ENCODE measurements around the gene PRSS22. TPM values are rescaled to one million over a fixed set of nuclear protein-coding genes. Genes with fewer than 3 reads are reported as not detected.

Gene PRSS22
- total RNA-seq, 6 experiments from 2014 or later, result not detected

DNA sequence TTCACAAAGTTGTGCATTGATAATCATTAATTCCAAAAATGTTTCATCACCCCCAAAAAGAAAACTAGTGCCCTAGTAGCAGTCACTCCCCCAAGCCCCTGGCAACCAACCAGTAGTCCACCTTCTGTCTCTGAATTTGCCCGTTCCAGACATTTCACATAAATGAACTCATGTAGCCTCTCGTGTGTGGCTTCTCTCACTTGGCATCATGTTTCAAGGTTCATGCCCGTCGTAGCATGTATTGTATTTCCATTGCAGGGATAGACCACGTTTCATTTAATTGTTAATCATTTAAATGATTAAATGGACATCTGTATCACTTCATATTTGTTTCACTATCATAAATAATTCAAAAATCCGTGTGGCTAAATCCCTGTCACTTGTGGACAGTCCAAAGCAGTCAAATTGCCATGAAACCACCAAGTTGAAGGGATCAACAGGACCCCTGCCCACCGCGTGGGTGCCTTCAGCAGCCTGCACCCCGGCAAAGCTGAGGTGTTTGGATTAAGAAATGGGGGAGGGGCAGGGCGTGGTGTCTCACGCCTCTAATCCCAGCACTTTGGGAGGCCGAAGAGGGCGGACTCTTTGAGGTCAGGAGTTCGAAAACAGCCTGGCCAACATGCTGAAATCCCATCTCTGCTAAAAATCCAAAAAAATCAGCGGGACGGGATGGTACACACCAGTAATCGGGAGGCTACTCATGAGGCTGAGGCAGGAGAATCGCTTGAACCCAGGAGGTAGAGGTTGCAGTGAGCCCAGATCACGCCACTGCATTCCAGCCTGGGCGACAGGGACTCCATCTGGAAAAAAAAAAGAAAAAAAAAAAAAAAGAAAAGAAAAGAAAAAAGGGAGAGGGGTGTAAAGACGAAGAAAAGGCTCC is 16.3 kb upstream of the PRSS22 start:
- TF ChIP-seq, protein P1, sequence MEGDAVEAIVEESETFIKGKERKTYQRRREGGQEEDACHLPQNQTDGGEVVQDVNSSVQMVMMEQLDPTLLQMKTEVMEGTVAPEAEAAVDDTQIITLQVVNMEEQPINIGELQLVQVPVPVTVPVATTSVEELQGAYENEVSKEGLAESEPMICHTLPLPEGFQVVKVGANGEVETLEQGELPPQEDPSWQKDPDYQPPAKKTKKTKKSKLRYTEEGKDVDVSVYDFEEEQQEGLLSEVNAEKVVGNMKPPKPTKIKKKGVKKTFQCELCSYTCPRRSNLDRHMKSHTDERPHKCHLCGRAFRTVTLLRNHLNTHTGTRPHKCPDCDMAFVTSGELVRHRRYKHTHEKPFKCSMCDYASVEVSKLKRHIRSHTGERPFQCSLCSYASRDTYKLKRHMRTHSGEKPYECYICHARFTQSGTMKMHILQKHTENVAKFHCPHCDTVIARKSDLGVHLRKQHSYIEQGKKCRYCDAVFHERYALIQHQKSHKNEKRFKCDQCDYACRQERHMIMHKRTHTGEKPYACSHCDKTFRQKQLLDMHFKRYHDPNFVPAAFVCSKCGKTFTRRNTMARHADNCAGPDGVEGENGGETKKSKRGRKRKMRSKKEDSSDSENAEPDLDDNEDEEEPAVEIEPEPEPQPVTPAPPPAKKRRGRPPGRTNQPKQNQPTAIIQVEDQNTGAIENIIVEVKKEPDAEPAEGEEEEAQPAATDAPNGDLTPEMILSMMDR (IDR thresholded peaks at IDR 0.05), result no peak
- no peak for DNase-seq
- Mint-ChIP-seq H3K4me3 (peak overlapping the region; percentile 15; the same call in 1 of the 2 replicates), H3K27ac (no peak overlapping the region), H3K4me1 (ENCODE audit: low read depth) (peaks cover 12% of the 10 kb centered on the region; the same call in 1 of the 2 replicates), H3K27me3 (ENCODE audit: insufficient read depth) (peaks cover 12% of the 10 kb centered on the region), H3K9me3 (no peaks in the 10 kb centered on the region), H3K36me3 (ENCODE audit: low read depth) (no peaks in the 10 kb centered on the region)

DNA sequence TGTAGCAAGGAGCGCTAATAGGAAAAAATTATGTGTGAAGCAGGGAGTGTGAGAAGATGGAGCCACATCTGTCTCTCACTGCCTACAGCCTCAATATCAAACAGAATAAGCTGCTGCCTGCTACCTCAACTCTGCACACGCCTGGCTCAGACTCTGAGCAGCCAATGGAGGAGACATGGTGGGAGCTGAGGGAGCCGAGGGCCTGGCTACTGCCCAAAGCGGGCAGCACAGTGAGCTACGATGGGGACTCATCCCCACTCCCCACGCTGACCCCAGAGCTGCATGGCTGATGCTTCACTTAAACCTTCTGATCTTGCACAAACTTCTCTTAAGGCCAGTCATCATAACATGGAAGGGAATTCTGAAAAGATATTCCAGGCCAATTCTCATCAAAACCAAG is 14.0 kb upstream of the PRSS22 start:
- no peaks in the 10 kb centered on the region for H3K36me3 Mint-ChIP-seq (ENCODE audit: low read depth)
- TF ChIP-seq, protein P1 (IDR thresholded peaks at IDR 0.05), result no peak
- no peak for DNase-seq
- H3K4me1 Mint-ChIP-seq (ENCODE audit: low read depth), result peaks cover 20% of the 10 kb centered on the region
- no peak overlapping the region for H3K27ac Mint-ChIP-seq
- peaks cover 14% of the 10 kb centered on the region; the same call in 1 of the 2 replicates for H3K27me3 Mint-ChIP-seq (ENCODE audit: insufficient read depth)
- H3K9me3 Mint-ChIP-seq, result no peaks in the 10 kb centered on the region
- no peak overlapping the region for H3K4me3 Mint-ChIP-seq

DNA sequence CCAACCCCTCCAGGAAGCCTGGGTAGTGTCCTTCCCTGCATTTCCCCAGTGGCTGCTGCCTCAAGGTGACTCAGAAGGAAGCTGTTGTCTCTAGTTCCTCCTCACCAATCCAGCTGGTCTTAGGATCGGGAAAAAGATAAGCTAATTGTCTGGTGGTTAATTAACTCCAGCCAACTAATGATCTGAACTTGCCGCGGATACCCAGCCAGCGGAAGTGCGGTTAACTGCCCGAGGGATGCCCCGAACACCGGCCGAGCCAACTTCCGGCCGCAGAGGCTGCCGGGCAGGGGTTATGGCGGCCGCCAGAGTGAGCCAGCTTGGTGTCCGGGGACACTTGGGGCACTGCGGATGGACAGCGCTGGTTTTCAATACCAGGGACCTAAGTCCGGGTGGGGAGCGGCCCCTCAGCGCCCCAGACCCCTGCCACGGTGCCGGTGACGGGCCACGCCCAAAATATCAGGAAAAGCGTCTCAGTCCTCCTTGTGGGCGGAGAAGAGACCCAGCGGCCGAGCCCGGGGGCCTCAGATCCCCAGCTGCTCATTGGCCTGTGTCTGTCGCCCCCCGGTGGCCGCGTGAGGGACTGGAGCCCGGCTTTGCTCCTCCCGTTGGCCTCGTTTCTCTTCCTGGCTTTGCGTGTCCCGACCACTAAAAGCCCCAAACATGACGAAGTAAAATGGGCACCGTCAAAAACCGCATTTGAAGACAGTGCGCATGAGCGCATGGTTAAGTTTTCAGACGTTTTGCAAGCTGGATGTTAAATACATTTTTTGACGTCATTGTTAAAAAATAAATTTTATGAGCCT is 10.2 kb upstream of the PRSS22 start:
- DNase-seq, result peak; percentile 93
- H3K27me3 Mint-ChIP-seq (ENCODE audit: insufficient read depth), result peaks cover 6% of the 10 kb centered on the region; the same call in 1 of the 2 replicates
- H3K4me1 Mint-ChIP-seq (ENCODE audit: low read depth), result peaks cover 19% of the 10 kb centered on the region
- TF ChIP-seq, protein P1 (IDR thresholded peaks at IDR 0.05), result peak; percentile 99
- H3K4me3 Mint-ChIP-seq, result peak overlapping the region; percentile 90
- no peaks in the 10 kb centered on the region for H3K36me3 Mint-ChIP-seq (ENCODE audit: low read depth)
- no peaks in the 10 kb centered on the region for H3K9me3 Mint-ChIP-seq
- H3K27ac Mint-ChIP-seq, result peak overlapping the region; percentile 98

DNA sequence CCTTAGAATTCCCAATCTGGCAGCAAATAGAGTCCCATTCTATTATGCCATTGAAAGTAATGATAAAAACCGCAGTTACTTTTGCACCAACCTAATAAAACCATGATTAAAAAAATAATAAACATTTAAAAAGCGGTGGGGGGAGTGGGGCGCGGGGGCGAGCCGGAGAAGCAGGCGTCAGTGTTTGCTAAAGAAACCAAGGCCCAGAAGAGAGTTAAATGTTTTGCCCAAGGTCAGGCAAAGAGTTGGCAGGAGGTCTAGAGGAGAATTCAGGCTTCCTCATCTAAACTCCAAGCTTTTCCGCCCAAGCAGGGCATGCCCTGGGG is 9.7 kb upstream of the PRSS22 start:
- Mint-ChIP-seq H3K36me3 (ENCODE audit: low read depth) (no peaks in the 10 kb centered on the region), H3K9me3 (no peaks in the 10 kb centered on the region), H3K4me1 (ENCODE audit: low read depth) (peaks cover 14% of the 10 kb centered on the region), H3K27me3 (ENCODE audit: insufficient read depth) (peaks cover 6% of the 10 kb centered on the region; the same call in 1 of the 2 replicates), H3K4me3 (peak overlapping the region; percentile 90), H3K27ac (peak overlapping the region; percentile 98)
- TF ChIP-seq, protein P1 (IDR thresholded peaks at IDR 0.05), result no peak
- DNase-seq, result no peak

DNA sequence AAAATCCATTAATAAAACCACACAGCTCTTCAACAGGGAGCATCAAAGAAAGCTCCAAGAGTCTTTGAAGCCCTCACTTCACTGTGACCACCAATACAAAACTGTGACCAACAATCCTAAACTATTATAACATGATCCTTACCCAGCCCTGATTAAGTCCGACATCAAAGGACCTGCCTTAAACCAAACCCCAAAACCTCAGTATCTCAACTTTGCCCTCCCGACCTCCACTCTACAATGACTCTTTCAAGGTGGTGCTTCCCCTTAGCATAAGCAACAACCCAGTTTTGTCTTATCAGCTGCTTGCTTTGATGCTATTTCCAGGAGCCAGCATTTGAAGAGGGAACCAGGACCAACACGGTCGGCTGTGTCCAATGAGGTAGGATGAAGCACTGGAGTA is 8.5 kb upstream of the PRSS22 start:
- no peak for DNase-seq
- Mint-ChIP-seq H3K9me3 (peaks cover 1% of the 10 kb centered on the region; the same call in 1 of the 2 replicates), H3K27me3 (ENCODE audit: insufficient read depth) (peaks cover 6% of the 10 kb centered on the region; the same call in 1 of the 2 replicates), H3K27ac (no peak overlapping the region; the same call in 1 of the 2 replicates), H3K4me3 (no peak overlapping the region), H3K4me1 (ENCODE audit: low read depth) (peaks cover 13% of the 10 kb centered on the region), H3K36me3 (ENCODE audit: low read depth) (peaks cover under 1% of the 10 kb centered on the region; the same call in 1 of the 2 replicates)
- TF ChIP-seq, protein P1 (IDR thresholded peaks at IDR 0.05), result no peak

Measured in HFFc6 (cell line).